NOMO-1 (cell line): ENCODE data around the gene RFPL1.
"Not testable (repeated sequence)": the region's sequence is repeated elsewhere in the genome, so short reads cannot be mapped to it uniquely, and the experiment has no call there.

Experiments
- DNase-seq, 2 experiments: peaks; one replicate each; lab custom pipeline; 2025; ENCODE audit not compliant: unreplicated experiment in 2 of 2; lab: John Stamatoyannopoulos, UW

Gene RFPL1

DNA sequence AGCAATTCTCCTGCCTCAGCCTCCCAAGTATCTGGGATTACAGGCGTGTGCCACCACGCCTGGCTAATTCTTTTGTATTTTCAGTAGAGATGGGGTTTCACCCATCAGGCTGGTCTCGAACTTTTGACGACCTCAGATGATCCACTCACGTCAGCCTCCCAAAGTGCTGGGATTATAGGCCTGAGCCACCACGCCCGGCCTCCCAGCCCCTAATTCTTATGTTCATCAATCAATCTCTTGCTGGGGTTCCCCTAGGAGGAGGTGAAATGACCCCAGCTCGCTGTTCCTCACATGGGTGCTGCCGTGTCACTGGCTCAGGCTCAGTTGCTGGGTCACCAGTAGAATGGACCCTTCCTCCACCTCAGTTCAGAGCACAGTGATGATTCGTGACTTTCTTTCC lies at the start of gene RFPL1:
TSS of gene RFPL1 (plus strand) at position 301 of the 400 bp plus-strand sequence.
- not testable (repeated sequence) for DNase-seq

DNA sequence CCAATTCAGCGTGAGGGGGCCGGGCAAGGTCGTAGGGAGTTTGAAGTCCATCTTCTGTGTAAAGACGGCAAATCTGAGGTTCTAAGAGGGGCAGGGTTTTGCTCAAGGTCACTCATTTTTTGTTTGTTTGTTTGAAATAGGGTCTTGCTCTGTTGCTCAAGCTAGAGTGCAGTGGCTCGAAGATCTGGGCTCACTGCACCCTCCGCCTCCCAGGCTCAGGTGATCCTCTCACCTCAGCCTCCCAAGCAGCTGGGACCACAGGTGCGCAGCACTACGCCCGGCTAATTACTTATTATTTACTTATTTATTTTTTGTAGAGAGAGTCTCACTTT lies 49.7 kb upstream of the RFPL1 start:
- no peak for DNase-seq

DNA sequence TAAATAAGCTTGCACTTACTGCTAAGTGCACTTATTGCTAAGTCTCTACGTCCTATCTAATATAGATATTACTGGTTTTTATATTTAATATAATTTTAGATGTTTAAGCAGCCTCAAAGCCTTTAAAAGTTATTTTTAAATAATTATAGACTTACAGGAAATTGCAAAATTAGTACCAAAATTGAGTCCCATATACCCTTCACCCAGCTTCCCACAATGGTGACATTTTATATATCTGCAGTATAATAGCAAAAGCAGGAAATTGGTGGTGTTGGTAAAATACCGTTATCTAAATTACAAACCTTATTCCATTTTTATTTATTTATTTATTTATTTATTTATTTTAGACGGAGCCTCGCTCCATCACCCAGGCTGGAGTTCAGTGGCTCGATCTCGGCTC lies 48.1 kb upstream of the RFPL1 start:
- DNase-seq = no peak

DNA sequence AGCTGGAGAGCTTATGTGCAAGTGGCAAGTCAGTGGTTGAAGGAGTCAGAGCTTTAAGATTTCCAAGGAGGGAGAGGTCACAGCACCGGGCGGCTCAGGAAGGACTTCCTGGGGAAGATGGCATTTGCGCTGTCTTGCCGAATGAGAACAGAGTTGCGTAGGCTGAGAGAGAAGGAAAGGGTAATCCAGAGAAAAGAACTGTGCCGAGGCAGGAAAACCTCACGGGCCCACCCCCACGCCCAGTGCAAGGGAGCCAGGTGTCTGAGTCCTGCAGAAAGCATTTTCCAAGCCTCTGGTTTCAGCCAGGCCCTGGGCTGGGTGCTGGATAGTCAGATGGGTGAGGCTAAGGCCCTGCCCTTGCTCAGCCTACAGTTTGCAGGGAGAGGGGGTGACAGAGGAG lies 46.8 kb upstream of the RFPL1 start:
- DNase-seq = no peak

DNA sequence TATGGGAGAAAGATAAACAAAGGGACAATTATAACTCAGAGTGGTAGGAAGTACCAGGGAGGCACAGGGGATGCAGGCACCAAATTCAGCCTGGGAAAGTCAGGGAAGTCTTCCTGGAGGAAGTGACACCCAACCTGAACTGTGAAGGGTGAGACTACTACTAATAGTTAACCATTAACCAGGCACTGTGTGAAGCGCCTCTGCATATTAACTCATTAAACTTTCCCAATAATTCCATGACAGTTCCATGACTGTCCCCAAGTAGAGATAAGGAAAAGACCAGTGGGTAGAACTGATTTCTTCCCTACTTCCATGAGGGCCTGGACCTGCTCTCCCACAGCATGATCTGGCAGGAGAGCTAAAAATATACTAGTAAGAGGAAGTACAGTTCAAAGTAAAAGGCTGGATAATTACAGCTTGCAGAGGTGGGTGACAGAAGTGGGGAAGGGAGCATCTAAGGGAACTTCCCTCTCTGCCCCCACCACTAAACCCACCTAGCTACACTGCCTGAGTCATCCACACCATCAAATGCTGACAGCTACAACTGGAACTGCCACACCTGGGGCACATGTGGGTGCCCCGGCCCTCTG lies 45.3 kb upstream of the RFPL1 start:
- peak; percentile 53 to 77 for DNase-seq

DNA sequence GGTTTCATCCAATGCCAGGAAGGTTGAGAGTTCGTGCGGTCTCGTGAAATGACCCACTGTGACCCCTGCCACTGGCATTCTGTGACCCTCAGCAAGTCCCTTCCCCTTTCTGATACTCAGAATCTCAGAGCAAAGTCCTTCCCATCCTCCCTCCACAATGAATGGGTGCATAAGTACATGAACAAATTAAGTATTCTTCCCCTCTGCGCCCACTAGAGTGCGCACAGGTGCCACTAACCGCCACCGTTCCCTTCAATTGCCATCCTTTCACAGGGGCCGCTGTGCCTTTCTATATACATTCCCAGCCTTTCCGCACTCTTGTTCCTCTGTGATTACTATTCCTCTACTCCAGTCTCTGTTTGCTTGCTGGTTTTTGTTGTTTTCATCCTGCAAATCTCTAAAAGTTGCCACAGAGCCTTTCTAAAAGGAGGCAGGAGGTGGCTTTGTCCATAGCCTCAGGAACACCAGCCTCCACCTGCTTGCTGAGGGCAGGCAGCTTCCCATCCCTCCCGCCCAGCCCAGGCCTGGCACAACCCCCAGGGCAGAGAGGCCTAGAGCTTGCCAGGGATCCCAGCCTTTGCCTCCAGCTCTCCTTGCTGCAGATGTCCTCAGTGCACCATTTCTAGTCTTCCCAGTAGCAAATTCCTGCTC lies 43.3 kb upstream of the RFPL1 start:
- DNase-seq = peak; percentile 71 to 78

DNA sequence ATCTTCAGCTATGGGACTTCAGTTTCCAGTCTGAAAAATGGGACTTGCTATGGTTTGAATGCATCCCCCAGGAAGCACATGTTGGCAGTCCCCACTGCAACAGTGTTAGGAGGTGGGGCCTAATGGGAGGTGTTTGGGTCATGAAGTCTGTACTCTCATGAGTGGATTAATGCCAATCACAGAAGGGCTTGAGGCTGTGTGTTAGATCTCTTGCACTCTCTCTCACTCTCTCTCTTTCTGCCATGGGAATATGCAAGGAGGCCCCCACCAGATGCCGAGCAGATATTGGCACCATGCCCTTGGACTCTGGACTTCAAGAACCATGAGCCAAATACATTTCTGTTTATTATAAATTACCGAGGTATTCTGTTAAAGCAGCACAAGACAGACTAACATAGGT lies 42.3 kb upstream of the RFPL1 start:
- no peak for DNase-seq

DNA sequence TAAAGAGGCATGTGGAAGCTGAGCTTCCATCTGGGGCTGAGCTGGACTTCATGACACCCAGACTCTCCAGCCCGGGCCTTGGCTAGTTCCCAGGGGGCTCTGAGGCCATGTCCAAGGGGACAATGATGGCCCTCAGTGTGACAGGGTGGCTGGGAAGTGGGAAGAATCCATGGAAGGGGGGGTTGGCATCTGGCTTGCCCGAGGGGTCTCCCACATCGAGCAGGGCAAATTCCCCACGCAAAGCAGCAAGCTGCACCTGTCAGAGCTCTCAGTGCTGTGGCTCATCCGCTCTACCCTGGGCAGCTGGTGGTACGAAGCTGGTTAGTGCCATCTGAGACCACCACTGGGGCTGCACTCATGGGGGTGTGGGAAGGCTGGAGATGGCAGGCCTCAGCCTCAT lies 40.6 kb upstream of the RFPL1 start:
- DNase-seq = no peak

DNA sequence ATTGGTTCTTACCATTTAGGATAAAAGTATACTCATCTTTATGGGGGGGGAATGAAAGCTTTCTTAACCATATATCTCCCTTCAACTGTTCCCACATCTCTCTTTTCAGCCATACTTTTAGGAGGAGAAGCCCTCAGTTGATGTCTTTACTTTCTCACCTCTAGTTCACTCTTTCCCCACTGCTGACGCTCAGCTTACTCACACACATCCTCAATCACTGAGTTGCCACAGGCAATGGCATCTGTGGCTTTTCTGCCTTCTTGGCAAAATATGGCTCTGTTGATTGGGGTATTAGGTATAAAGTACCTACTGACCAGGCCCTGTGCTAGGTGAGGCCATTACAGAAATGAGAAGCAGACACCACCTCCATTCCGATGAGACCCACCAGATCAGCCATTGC lies 37.8 kb upstream of the RFPL1 start:
- no peak for DNase-seq

DNA sequence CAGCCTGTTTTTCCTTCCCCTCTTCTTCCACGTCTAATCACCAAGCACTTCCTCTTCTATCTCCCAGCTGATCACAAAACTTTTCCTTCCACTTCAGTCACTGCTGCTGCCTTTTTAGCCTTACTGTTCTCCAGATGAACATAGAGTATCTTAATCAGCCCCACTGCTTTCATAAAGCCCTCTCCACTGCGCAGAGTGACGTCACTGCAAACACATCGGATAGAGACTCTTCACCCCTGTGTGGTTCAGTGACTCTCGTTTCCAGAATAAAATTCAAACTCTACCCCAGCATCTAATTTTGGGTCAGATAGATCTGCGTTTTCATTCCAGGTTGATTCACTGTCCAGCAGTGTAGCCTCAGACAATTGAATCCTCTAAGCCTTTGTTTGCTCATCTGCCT lies 36.8 kb upstream of the RFPL1 start:
- DNase-seq = not testable (repeated sequence)

DNA sequence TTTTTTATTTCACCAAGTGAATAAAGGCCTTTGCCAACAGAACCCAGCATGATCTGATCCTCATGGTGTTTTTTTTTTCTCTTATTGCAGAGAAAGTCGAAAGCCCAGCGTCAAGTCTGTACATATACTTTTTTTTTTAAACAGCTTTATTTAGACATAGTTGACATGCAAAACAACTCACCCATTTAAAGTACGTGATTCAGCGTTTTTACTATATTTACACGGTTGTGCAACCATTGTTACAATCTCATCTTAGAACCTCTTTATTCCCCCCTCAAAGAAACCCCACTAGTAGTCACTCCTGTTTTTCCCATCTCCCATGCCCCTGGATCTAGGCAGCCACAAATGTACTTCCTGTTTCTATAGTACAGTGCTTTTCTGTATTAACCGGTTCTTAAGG lies 29.4 kb upstream of the RFPL1 start:
- peak; percentile 15 to 57 for DNase-seq

DNA sequence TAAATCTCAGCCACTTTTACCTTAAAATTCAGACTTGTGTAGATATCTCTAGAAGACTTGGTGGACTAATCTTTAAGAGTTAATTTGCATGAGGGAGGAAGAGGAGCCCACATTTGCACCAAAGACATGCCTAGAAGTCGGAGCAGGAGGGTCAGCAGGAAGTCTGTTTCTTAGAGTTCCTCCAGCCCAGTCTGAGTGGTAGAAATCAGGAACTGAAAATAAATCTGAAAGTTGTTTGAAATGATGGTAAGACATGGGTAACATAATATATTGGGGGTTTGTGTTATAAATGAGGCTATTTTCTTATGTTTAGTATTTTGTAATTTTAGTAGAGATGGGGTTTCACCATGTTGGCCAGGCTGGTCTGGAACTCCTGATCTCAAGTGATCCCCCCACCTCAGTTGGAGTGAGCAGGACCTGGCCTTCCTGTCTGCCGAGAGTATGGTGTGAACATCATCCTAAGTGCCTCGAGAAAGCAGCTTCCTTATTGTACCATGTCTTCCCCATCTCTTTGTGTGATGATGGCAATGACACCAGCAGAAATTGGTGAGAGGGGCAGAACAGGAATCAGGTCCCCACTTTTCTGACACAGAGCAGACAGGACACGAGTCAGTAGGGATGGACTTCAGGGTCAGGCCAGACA lies 26.7 kb upstream of the RFPL1 start:
- DNase-seq = peak; percentile 29 to 63

DNA sequence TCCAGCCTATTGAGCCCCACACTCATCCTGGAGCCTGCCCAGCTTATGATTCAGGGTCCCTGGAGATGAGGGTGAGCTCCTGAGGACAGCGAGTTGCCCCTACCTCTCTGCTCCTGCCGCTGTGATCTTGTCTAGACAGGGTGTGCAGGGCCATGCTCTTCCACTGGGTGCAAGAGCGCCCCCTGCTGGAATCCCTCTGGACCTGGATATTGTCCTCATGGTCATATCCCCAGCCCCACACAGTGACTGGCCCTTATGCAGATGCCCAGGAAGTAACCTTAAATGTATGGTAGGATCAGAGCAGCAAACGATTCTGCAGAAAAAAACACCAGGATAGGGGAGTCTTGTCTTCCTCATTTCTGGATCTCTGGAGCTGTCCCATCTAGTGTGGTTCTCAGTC lies 25.6 kb upstream of the RFPL1 start:
- DNase-seq = peak; percentile 5 to 7

DNA sequence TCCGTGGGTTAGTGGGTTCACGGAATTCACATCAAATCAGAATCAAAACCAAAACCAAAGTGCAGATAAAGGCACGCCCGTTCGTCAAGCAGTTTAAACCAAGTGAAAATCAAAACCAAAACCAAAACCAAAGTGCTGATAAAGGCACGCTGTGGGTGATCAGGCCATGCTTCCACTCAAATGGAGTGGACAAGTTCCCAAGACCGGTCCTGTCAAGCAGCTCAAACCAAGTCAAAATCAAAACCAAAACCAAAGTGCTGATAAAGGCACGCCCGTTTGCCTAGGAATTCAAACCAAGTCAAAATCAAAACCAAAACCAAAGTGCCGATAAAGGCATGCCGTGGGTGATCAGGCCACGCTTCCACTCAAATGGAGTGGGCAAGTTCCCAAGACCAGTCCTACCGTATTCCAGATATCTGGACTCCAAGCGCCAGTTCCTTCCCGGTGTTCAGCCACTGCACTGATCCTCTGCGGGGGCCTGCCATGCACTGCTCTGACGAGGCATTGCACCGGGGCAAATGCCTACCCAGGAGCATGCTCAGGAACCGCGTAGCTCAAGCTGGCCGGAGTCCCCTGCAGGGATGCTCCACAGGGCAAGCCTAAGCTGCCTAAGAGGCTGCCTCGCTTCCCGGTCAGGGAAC lies 23.3 kb upstream of the RFPL1 start:
- DNase-seq = peak; percentile 7 to 53

DNA sequence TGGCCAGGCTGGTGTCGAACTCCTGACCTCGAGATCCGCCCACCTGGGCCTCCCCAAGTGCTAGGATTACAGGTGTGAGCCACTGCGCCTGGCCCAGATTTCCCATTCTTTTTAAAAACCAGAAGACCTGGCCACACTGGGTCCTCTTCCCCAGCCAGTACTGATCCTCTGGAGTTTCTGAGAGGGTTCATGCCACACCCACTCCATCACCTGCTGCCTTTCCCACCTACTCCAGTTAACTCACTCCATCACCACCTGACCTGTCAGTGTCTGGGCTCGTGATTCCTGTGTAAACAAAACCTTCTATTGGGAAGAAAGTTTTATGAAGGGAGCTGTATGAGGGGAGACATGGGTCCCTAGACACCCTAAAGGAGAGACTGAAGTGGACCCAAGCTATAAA lies 19.7 kb upstream of the RFPL1 start:
- not testable (repeated sequence) for DNase-seq

DNA sequence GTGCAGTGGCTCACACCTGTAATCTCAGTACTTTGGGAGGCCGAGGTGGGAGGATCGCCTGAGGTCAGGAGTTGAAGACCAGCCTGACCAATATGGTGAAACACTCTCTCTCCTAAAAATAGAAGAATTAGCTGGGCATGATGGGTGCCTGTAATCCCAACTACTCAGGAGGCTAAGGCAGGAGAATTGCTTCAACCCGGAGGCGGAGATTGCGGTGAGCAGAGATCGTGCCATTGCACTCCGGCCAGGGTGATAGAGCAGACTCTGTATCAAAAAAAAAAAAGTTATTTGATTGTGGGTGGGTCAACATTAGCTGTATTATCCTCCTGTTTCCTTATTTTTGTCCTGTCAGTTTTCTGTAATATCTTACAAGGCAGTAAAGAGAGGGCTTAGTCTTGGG lies 11.9 kb upstream of the RFPL1 start:
- DNase-seq = no peak

DNA sequence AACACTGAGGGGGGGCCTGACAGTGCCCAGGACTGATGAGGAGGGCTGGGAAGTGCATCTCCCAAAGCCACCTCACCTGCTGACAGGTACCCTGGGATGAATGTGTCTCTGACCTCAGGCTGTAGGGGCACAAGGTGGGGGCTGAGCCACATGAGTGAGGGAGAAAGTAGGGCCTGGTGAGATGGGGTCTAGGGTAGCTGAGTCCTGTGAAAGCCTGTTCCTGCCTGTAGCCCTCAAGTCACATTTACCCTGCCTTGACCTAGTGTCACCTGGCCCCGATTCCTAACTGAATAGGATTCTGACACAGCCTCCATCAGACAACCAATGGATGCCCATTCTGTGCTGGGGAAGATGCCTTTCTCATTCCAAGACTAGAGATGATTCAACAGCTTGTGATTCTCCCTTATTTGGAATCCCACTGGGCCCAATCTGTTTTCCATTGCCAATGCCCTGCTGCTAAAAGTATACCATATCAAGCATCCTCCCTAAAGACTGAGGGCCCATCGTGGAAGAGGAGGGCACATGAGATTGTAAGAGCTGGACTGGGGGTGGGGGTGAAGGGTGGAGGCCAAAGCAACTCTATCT lies 11.1 kb upstream of the RFPL1 start:
- no peak for DNase-seq

DNA sequence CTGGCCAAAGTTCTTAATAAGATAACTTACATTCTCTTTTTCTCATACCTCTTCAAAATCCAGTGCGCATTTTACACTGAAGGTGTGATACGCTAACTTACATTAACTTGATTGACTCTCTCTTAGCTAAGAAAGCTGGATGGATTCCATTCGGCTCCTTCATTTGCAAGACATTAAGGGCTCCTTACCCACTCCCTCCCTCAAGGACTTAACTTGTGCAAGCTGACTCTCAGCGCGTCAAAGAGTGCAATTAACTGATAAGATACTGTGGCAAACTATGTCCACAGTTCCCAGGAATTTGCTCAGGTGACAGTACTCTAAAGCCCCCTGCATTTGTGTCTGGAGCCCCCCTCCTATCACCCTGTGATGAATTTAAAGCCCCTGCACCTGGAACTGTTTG lies 6.4 kb upstream of the RFPL1 start:
- DNase-seq = no peak

DNA sequence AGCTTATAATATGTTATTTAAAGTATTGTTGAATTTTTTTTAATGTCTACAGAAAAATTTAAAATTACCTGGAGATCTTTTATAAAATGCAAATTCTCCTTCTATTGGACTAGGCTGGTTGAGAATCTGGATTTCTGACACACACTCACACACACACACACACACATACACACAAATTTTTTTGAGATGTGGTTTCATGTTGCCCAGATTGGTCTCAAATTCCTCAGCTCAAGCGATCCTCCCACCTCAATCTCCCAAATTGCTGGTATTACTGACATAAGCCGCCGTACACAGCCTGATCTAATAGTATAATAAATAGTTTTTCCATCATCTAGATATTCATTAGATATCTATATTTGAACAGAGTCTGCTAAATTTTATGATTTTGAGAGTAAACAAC lies 4.5 kb upstream of the RFPL1 start:
- no peak for DNase-seq

DNA sequence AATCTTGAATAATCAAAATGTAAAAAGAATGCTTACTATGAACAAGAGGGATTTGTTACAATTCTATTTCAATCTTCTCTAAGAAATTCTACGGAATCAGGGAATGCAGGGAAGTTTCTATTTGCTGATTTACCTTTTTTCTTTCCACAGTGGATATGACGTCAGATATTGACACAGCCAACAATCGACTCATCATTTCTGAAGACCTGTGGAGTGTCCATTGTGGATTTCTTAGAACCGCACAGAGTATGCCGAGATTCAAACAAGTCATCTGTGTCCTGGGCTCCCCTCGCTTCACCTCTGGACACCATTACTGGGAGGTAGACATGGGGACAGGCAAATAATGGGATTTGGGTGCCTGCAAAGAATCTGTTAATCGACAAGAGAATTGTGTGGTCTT lies 4.1 kb upstream of the RFPL1 start:
- no peak for DNase-seq

DNA sequence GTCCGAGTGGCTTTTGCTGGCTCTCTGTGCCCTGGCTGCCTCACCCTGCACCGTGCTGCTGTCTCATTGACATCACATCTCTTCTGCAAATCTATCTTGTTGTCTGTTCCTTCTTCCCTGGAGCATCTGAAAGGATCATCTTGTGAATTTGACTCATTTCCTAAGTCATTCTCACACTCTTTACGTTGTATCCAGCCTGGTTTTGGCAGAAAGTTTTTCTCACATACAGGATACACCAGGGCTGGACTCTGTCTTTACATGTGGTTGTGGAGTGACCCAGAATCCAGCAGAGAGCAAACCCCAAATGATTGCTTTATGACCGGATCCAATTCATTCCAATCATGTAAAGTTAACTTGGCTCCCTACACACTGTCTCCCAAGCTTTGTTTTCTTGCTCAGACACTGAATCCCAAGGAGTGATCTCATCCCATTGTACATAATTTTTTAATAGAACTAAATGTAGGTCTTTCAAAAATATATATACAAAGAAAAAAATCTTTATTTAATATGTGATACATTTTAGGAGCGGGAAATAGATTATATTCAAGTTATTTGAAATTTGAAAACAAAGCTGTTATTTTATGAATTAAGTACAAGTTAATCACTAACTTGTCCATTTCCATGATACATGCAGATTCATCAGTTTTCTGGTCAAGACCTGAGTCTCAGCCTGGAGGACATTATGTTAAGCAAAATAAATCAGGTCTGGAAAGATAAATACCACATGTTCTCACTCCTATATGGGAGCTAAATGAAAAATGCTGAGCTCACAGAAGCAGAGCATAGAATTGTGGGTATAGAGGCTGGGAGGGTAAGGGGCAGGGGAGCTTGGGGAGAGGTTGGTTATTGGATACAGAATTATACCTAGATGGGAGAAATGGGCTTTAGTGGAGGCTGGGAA lies 2.9 kb upstream of the RFPL1 start:
- no peak for DNase-seq
